HG03139 (cell line): ENCODE data around the gene COL19A1.
"Not testable (repeated sequence)": the region's sequence is repeated elsewhere in the genome, so short reads cannot be mapped to it uniquely, and the experiment has no call there.

ENCODE experiments used
- ATAC-seq: cut with Tn5 transposase; IDR thresholded peaks from one replicate; pipeline ENCODE4 v1.9.1; 2021; ENCODE audit not compliant: unreplicated experiment

COL19A1 gene

DNA sequence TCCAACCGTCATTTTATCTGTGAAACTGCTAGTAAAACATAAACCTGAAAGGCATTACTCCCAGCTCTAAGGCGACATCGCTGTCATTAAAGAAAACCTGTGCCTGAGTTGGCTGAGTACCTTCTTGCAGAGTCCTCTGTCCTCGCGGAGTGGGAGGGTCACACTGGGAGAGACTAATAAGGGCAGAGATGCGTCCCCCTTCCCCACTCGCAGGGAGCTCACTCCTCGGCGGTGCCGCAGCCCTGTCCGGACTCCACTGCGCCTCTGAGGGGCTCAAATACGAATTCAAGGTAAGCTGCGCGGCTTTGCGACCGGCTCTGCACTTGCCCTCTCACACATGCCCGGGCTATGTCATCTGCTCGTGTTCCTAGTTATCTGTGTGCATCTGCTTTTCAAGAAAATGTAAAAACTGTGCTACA is at the start of gene COL19A1:
TSS of gene COL19A1 (plus strand) at position 206 of the 419 bp plus-strand sequence. CDS start 13,012 bp downstream, outside the sequence.
- ATAC-seq: peak; percentile 42

DNA sequence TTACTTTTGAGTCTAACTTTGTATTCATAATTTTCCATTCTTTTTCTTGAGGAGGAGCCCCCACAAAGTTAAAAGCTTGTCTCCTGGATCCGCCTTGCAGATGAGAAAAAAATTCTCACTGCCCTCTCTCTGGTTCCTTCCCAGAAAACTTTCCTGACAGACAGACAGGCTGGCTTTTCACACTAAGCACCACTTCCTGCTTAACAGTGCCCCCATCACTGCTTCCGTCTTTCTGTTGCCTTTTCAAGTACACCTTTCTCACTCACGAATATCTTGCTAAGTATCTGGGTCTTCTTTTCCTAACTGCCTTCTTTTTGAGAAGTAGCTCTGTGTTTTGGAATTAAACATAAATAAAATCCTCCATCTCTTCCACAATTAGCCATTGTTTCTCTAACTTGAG is 49.8 kb upstream of the COL19A1 start:
- no peak for ATAC-seq

DNA sequence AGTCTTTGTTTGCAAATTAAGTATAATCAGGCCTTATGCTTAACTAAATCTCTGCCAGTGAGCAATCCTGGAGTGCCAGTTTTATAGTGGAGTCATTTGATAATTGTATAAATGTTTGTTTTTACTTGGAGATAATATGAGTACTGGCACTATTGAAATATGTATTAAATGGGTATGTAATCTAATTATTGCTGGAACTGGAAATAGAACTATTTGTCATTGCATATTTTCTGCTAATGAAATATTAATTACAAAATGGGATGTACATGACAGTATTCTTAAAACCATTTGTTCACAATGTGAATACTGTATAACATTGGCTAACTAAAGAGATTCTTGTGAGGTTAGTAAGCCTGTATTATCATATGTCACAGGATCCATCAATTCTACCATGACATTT is 49.0 kb upstream of the COL19A1 start:
- no peak for ATAC-seq

DNA sequence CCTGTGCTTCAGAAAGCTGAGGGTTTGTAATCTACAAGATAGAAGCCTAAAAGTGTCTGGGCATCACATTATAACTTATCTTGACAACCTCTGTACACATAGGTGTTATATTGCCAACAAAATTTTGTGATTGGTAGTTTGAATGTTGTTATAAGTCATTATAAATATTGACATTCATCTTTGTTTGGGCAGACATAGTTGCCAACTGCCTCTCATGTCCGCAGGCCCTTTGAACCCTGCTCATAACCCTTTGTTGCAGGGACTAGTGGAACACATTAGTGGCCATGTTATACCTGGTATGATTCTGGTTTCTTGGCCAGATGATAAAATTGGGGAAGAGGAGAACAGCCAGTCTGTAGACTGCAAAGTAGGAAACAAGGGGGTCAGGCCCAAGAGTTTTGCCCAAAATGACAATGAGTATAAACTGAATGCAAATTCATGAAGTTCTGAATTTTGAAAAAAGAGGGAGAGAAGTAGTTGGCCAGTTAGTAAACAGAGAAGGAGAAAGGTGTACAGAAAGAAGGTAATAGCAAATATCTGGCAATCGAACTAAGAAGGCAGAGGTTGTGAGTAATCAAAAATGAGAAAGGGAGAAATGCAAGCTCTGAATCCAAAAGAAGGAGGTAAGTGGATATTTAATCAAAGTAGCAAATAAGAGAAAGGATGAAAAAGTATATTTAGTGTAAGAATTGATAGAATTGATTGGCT is 48.0 kb upstream of the COL19A1 start:
- no peak for ATAC-seq

DNA sequence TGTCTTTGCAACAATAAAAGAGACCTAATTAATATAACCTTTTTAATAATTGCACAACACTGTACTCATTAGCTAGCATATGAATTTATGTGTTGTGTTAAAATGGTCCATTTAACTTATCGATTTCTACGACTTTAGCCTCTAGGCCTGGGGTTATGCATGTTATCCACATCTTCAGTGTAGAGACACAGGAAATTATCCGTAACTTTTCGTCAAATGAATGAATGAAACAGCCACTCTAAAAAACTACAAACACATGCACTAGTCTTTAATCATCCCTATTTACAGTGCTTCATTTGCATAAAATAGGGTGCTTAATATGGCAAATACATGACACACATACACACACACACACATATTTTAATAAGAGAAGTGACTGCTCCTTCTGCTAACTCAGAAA is 47.2 kb upstream of the COL19A1 start:
- ATAC-seq: no peak

DNA sequence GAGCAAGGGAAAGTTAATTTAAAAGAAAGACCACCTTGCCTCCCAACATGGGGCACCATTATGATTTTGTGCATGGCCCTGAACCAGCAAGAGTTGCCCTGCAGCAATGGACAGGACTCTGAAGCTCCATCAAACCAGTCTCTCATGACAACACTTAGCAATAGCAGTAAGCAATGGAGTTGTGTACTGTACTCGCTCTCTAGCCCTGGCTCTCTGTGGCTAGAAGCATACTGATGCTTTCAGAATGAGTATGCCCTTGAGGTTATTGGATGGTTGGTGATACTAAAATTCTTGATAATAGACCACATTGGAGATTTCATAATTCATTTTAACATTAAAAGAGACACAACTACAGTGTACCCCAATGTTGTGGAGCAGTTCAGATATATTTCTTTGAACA is 46.3 kb upstream of the COL19A1 start:
- ATAC-seq: no peak

DNA sequence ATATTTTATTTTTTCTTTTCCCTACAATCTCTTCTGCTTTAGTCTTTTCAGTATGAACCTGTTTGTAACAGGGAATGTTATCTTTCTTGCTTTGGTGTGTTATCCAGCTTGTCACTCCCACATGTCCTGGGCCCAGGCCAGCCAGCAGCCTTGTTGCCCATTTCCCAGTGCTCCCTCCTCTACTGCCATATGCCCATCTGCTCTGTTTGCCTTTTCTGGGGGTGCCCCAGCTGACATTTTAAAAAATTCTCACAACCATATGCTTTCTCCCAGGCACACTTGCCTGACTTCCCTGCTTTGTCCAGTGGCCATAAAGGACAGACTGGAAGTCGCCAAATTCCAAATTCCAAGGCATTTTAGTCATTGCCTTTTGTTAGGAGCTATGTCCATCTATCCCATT is 45.9 kb upstream of the COL19A1 start:
- ATAC-seq: no peak

DNA sequence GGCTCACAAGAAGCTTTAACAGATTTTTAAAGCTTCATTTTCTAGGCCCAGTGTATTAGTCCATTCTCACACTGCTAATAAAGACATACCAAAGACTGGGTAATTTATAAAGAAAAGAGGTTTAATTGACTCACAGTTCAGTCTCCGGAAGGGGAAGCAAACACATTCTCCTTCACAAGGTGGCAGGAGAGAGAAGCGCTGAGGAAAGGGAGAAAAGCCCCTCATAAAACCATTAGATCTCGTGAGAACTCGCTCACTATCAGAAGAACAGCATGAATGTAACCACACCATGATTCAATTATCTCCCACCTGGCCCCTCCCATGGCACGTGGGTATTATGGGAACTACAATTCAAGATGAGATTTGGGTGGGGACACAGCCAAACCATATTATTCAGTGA is 42.0 kb upstream of the COL19A1 start:
- not testable (repeated sequence) for ATAC-seq

DNA sequence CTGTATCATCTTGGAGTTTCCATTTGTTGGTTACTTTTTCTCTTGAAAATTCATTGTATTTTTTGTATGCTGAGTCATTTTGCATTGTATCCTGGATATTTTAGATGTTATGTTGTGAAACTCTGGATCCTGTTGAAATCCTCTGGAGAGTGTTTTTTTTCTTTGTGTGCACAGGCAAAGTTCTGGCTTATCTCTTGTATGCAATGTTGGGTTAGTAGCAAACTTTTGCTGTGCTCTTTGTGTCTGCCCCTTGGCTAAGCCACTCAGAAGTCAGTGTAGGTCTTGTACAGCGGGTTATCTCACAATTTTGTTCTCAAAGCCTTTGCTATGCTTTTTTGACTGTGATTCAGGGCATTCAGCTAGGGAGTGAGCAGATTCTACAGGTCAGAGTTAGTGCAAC is 40.5 kb upstream of the COL19A1 start:
- ATAC-seq: no peak

DNA sequence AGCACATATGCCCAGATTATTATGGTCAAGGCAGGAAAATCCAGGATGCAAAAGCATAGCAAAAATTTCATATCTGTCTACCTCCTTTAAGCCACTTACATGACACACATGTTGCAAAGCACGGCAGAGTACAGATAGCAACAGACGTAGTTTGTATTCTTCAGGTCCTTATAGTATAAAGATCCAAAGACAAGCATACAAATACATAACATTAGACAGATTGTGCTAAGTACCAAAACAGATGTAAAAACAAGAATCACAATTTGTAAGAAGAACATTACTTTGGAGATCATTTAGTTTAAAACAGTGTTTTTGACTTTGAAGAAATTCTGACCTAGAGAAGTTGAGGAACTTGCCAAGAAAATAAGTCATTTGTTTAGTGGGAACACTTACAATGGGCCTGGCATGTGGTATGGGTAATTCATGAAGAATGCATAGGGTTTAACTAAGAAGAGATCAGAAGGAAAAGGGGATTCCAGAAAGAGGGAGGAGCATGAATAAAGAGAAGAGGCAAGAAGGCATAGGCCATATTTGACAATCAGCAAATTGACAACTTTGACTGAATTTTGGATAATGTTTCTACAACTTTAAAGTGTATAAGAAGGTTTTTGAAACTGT is 39.0 kb upstream of the COL19A1 start:
- no peak for ATAC-seq

DNA sequence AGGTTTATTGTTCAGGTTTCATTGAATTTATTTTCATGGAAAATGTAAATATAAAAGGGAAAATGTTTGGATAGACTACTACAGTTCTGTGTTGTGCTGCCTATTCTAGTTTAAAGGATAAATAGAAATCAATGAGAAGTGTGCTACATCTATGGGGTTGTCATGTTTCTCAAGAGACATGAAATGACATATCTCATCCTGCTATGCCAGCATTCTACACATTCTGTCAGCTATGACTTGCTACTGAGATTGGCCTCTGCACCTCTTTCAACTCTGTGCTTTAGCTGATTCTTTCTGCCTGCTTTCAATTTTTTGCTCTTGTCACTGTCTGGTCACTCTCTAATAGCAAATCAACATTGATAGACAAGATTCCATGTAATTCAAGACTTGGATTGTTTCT is 33.8 kb upstream of the COL19A1 start:
- no peak for ATAC-seq

DNA sequence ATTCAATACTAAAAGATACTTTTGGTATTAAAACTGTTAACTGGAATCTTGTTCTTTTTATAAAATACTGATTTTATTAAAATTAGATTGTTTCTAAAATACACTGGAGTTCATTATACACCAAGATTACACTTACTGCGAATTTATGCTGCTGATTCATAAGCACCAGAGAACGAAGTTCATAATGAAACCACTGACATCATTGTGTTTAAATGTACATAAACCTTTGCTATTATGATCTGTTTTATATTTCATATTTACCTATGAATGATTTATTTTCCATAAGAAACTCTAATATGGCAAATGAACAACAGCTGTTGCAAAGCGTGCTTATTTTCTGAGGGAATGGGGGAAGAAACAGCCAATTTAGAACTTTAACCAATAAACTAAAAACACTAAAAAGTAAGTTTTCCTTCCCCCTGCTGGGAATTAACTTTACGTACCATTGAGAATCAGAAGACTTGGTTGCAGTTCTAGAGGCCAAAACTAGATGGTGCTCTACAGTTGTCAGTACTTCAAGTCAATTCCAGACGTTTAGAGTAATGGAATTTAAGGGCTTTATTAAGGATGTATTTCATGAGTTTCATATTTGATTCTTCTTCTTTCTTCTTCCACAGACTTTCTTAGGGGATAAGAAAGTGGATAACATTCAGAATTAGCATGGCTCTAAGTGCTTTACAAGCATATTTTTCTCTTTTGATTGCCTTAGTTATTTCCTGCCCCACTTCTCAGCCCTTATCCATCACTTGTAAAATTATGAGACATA is 30.8 kb upstream of the COL19A1 start:
- ATAC-seq: peak; percentile 77

DNA sequence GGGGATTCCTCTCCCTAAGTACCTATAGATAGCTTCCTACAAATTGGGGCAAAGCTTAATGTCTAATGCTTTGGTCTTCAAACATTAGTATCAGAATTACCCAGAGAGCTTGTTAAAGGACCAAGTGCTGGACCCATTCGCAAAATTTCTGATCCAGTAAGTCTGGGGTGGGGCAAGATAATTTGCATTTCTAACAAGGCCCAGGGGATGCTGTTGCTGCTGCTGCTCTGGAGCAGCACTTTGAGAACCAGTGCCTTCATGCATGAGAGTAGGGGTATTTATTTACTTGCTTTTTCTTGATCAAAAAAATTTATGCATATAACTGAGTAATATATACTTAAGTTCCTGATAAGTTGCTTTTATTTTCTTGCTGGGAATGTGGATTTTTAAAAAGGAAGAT is 24.5 kb upstream of the COL19A1 start:
- no peak for ATAC-seq

DNA sequence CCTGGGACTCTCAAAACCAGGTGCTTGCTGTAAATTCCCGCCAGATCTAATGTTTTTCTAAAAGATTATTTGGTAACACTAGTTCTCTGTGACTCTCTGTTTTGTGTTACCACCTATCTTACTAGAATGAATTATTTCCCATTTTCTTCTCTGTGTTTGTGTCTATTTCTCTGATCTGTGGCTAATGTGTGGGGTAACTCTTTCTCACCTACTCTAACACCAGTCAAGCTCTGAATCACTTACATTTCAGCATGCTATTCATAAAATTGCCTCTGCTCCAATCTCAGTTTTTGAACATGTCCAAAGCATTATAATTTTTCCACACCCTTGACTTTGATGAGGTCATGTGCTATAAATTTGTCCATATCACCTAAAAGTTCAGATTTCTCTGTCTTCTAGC is 23.2 kb upstream of the COL19A1 start:
- ATAC-seq: no peak

DNA sequence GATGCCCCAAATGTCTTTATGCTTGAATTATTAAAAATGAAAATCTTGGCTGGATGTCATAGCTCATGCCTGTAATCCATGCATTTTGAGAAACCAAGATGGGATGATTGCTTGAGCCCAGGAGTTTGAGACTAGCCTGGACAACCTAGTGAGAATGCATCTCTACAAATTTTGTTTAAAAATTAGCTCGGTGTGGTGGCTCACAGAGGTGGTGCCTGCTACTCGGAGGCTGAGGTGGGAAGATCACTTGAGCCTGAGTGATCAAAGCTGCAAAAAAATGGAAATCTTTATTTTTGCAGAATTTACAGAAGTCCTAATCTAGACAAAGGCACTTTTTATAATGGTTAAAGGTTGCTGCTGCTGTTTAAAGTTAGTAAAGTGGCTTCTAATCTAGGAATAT is 20.0 kb upstream of the COL19A1 start:
- no peak for ATAC-seq

DNA sequence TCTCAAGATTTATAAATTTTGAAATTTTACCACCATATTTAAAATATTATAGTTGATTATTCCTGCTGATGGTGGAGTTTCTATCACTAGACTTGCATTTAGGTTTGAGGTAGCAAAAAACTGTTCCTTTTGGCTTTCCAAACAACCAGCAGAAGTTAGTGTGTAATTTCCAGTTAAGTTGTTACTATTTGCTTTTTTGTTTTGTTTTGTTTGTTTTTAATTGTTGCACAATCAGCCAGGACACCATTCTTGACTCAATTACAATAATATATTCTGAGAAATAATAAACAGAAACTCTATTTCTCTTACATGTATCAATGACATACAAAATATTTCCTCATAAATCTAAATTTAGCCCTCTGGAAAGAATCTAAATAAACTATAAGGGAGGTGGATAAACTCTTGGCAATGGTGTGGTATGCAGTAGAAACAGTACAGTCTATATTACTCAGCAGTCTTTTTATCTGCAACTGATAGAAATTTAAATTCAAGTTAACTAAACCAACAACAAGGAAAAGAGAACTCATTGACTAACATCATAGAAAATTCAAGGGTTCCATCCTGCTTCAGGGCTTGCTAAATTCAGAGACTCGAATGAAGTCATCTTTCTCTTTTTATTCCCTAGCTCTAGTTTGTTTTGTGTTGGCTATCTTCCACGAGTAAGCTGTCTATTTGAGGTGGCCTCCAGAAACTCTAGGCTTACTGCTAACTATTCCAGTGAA is 19.4 kb upstream of the COL19A1 start:
- no peak for ATAC-seq

DNA sequence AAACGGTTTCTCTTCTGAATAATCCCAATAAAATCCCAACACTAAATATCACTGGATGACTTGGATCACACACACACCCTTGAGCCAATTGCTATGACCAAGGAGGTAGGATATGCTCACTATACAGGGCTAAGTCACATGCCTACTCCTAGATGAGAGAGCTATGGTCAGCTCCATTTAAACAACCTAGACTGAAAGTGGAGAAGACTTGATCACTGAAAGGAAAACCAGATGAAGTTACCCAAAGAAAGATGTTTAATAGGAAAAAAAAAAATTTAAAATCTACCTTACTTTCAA is 18.9 kb upstream of the COL19A1 start:
- ATAC-seq: no peak

DNA sequence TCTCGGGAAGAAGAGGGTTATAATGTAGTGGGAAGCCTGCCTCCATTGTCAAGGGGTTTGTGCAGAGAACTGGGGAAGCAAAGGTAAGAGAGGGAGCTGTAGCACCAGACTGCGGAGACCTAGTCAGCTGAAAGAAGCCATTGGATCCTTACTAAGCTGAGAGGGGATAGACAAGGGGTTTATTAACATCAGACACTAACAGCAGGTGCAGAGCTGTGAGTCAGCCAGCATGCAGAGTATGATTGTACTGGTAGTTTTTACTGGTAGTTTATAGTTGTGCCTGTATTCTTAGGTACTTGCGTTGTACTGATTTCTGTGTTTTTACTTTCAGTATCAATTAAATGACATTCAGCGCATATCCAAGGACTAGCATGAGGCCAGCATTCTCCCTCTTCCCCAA is 17.8 kb upstream of the COL19A1 start:
- ATAC-seq: no peak

DNA sequence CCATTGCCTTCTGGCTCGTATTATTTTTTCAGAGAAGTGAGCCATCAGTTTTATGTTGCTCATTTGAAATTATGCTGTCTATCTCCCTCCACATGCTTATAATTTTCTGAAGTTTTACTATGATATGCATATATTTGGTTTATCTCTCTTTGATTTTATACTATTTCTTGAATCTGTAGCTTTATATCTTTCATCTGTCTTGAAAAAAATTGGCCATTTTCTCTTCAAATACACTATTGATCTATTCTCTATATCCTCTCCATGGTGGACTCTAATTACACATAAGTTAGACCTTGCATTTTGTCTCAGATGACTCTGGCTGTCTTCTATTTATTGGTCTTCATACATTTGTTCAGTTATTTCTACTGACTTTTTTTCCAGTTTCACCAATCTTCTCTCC is 13.7 kb upstream of the COL19A1 start:
- ATAC-seq: no peak

DNA sequence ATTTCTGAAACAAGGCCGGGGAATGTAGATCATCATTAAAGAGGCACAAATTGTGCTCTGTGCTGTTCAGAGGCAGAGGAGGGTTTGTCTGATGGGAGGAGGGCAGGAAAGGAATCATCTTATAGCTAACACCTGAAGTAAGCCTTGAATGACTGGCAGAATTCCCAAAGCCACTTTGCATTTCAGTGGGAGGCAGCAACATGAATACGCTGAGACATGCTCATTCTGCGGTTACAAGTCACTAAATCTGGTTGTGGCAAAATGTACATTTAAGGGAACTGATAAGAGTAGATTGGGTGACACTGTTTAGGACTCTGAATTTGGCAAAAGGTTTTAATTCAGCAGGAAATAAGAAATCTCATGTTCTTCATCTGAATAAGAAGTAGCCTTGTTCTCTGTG is 4.4 kb upstream of the COL19A1 start:
- no peak for ATAC-seq

DNA sequence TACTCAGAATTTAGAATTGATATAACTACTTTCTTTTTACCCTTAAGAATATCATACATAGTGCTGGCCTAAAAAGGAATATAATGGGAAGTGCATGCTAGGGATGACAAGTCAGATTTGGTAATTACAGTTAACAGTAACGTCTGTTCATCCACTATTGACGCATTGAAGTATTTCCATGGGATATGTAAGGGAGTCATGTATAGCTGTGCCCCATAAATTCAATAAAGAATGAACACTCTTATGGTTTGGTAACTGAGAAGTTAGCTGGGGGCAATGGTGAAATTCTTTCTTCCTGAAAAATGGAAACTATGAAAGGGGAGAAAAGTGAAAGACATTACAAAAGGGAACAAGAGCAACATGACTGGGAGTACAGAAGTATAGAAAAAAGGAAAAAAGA is 2.6 kb upstream of the COL19A1 start:
- ATAC-seq: no peak

DNA sequence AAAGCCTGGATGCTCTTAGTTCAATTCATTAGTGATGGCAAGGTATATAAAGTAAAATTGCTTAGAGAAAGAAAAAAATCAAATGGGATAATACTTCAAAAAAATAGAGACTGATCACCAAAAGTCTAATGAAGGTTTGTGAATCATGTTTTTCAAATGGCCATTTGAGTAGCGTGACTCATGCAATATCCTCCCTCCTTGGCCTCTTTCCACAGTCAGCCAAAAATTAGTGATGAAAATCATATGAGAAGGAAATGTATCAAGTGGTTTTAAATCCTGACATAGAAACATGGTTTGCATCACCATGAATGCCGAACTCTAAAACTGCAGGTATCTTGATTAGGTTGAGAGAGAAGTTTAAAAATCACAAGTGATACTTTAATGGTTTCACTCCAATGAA is 1.2 kb upstream of the COL19A1 start:
- no peak for ATAC-seq
